Activated CD4-positive, alpha-beta memory T cell treated with anti-CD3 and anti-CD28 coated beads for 36 hours (primary cell): ENCODE measurements around the gene SRBD1. TPM values are rescaled to one million over a fixed set of nuclear protein-coding genes. Genes with fewer than 3 reads are reported as not detected.
"Not testable (repeated sequence)": the region's sequence is repeated elsewhere in the genome, so short reads cannot be mapped to it uniquely, and the experiment has no call there.

Source experiments
- CTCF ChIA-PET: fragments of 350-600 bp; sonication (Branson Sonifier 250); formaldehyde crosslinking; loops from one replicate; lab custom pipeline; 2021; ENCODE audit warnings: antibody characterized with exemption, inconsistent platforms; lab: Charles Lee
- POLR2A ChIA-PET: fragments of 350-600 bp; sonication (Branson Sonifier 250); formaldehyde crosslinking; loops from one replicate; lab custom pipeline; 2021; ENCODE audit warnings: antibody characterized with exemption; lab: Charles Lee
- DNase-seq: peaks from one replicate; pipeline ENCODE4 v3.0.0-alpha.2; 2020
- H3K27ac Mint-ChIP-seq: one replicate; pipeline ENCODE4 v1.8.0; 2021; ENCODE audit warnings: mixed read lengths
- H3K27me3 Mint-ChIP-seq: one replicate; pipeline ENCODE4 v1.8.0; 2021; ENCODE audit warnings: mixed read lengths
- H3K36me3 Mint-ChIP-seq: one replicate; pipeline ENCODE4 v1.8.0; 2021; ENCODE audit warnings: mixed read lengths
- H3K4me1 Mint-ChIP-seq: one replicate; pipeline ENCODE4 v1.8.0; 2021; ENCODE audit warnings: low read depth, mixed read lengths
- H3K4me3 Mint-ChIP-seq: one replicate; pipeline ENCODE4 v1.8.0; 2021; ENCODE audit warnings: mild to moderate bottlenecking, mixed read lengths
- H3K9me3 Mint-ChIP-seq: one replicate; pipeline ENCODE4 v1.8.0; 2021; ENCODE audit warnings: mixed read lengths
- intact Hi-C: fragments of 100-400 bp; cut with micrococcal nuclease; formaldehyde crosslinking; loops from one replicate; pipeline ENCODE4 v1.15.1; 2023
- total RNA-seq, 2 experiments: library from RNA; stranded (reverse); gene quantifications; one replicate each; pipeline ENCODE4 v1.2.3, GENCODE V29; 2021

The SRBD1 gene
- total RNA-seq, 2 experiments from 2014 or later = 19.3 to 20.5 TPM

DNA sequence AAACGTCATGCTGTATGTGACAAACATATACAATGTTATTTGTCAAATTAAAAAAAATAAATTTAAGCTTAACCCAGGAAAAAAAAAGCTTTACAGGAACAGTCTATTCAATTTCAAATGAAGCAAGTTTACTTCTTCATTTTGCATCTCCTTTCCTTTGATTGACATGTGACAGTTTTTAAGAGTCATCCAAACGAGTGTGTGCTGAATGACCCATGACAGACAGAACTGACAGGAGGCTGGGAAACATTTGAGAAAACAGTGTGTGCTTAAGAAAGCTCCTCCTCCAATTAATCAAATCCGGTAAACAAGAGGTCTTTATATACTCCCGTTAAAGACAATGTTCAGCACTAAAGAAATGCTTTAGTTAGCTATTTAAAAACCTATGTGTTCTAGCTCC lies 177.7 kb downstream of the SRBD1 start:
- Mint-ChIP-seq H3K27ac (no peak overlapping the region), H3K27me3 (no peaks in the 10 kb centered on the region), H3K4me3 (no peak overlapping the region), H3K36me3 (peaks cover 39% of the 10 kb centered on the region), H3K4me1 (peaks cover 7% of the 10 kb centered on the region), H3K9me3 (peaks cover 20% of the 10 kb centered on the region)
- POLR2A ChIA-PET = no interaction called here
- intact Hi-C loops = no loop called here
- CTCF ChIA-PET = no interaction called here
- DNase-seq = no peak

DNA sequence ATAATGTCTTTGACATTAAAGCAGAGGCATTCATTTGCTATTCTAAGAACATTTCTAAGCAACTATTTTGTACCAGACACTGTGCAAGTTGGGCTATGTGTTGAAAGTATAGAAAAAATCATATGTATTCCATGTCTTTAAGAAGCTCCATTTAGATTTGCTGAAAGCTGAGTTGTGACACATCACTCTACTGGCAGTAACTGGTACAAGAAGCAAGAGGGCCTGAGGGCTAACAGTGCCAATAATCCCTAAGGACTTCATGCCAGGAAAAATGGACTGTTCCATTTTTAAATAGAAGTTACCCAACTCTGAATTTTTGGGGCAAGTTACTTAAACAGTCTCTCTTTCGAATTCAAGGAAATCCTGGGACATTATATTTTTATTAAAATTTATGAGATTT lies 178.7 kb downstream of the SRBD1 start:
- Mint-ChIP-seq H3K9me3 (peaks cover 16% of the 10 kb centered on the region), H3K4me1 (peaks cover 6% of the 10 kb centered on the region), H3K4me3 (no peak overlapping the region), H3K36me3 (peaks cover 35% of the 10 kb centered on the region), H3K27me3 (no peaks in the 10 kb centered on the region), H3K27ac (no peak overlapping the region)
- intact Hi-C loops = no loop called here
- DNase-seq = no peak
- ChIA-PET CTCF (no interaction called here), POLR2A (no interaction called here)

DNA sequence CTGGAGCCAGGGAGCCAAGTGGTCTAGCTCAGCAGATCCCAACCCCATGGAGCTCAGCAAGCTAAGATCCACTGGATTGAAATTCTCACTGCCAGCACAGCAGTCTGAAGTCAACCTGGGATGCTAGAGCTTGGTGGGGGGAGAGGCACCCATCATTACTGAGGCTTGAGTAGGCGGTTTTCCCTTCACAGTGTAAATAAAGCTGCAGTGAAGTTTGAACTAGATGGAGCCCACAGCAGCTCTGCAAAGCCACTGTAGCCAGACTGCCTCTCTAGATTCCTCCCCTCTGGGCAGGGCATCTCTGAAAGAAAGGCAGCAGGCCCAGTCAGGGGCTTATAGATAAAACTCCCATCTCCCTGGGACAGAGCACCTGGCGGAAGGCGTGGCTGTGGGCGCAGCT lies 185.0 kb downstream of the SRBD1 start:
- CTCF ChIA-PET, POLR2A ChIA-PET, H3K4me1 Mint-ChIP-seq: not testable (repeated sequence)

DNA sequence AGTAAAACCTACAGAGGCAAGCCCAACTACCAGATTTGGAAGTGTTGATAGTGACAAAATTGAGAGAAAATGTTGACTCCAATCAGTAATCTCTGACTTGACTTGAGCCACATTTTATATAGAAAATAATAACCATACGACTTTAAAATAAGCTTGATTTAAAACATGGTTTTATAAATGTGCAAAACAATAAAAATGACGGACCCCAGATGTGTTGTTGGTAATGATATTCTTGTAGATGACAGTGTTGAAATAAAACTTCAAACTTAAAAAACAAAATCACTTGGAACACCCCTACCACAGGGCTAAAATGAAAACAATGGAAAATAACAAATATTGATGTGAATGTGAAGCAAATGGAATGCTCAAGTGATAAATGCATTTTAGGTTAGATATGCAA lies 188.1 kb downstream of the SRBD1 start:
- no peak overlapping the region for H3K4me3 Mint-ChIP-seq
- intact Hi-C loops = no loop called here
- H3K27me3 Mint-ChIP-seq = no peaks in the 10 kb centered on the region
- H3K27ac Mint-ChIP-seq = no peak overlapping the region
- CTCF ChIA-PET = no interaction called here
- DNase-seq = no peak
- POLR2A ChIA-PET = no interaction called here
- no peaks in the 10 kb centered on the region for H3K9me3 Mint-ChIP-seq
- peaks cover 12% of the 10 kb centered on the region for H3K36me3 Mint-ChIP-seq
- H3K4me1 Mint-ChIP-seq = no peaks in the 10 kb centered on the region

More for the DNA sequence above, 185.0 kb downstream of the SRBD1 start:
- DNase-seq, intact Hi-C loops, H3K9me3 Mint-ChIP-seq, H3K4me3 Mint-ChIP-seq, H3K27me3 Mint-ChIP-seq, H3K27ac Mint-ChIP-seq: not testable (repeated sequence)
- peaks cover 16% of the 10 kb centered on the region for H3K36me3 Mint-ChIP-seq

DNA sequence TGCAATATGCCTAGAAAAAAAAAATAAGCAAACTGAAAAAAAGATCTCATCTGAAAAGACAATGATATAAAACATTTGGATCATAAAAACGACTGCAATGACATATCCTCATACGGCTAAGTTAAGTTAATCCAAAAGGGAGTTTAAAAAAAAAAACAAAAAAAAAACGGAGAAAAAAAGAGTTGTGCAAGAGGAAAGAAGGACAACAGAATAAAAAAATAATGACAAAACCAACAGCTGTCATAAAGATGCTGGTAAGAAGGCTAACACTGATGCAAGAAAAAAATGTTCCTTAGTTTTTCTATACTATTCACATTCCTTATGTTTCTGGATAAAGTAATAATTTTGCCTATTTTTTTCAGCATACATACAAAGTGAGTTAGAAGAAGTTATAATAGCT lies 192.5 kb downstream of the SRBD1 start:
- intact Hi-C loops = no loop called here
- POLR2A ChIA-PET = no interaction called here
- H3K9me3 Mint-ChIP-seq = no peaks in the 10 kb centered on the region
- H3K27me3 Mint-ChIP-seq = no peaks in the 10 kb centered on the region
- no peak for DNase-seq
- H3K4me1 Mint-ChIP-seq = no peaks in the 10 kb centered on the region
- H3K27ac Mint-ChIP-seq = no peak overlapping the region
- CTCF ChIA-PET = no interaction called here
- peaks cover 15% of the 10 kb centered on the region for H3K36me3 Mint-ChIP-seq
- no peak overlapping the region for H3K4me3 Mint-ChIP-seq

DNA sequence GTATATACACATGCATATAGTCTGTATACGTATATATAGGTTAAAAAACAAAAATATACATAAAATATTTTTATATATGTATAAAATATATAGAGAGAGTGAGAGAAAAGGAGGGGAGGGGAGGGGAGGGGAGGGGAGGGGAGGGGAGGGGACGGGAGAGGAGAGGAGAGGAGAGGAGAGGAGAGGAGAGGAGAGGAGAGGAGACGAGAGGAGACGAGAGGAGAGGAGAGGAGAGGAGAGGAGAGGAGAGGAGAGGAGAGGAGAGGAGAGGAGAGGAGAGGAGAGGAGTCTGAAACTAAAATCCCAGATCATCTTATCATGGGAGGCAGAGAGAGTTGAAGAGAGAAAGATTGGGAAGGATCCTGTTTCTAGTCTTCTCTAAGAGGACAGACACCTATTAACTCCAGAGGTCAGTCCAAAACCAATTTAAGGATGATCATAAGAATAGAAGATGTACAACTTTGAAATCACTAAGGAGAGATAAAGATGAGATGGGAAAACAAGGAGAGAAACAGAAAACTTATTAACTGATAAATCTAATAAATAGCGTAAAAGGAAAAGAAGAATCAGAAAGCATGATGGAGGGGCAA lies 195.4 kb downstream of the SRBD1 start:
- ChIA-PET POLR2A (no interaction called here), CTCF (no interaction called here)
- H3K4me1 Mint-ChIP-seq = no peaks in the 10 kb centered on the region
- DNase-seq = no peak
- intact Hi-C loops = no loop called here
- H3K36me3 Mint-ChIP-seq = peaks cover 33% of the 10 kb centered on the region
- H3K27ac Mint-ChIP-seq = no peak overlapping the region
- no peaks in the 10 kb centered on the region for H3K27me3 Mint-ChIP-seq
- no peaks in the 10 kb centered on the region for H3K9me3 Mint-ChIP-seq
- no peak overlapping the region for H3K4me3 Mint-ChIP-seq

DNA sequence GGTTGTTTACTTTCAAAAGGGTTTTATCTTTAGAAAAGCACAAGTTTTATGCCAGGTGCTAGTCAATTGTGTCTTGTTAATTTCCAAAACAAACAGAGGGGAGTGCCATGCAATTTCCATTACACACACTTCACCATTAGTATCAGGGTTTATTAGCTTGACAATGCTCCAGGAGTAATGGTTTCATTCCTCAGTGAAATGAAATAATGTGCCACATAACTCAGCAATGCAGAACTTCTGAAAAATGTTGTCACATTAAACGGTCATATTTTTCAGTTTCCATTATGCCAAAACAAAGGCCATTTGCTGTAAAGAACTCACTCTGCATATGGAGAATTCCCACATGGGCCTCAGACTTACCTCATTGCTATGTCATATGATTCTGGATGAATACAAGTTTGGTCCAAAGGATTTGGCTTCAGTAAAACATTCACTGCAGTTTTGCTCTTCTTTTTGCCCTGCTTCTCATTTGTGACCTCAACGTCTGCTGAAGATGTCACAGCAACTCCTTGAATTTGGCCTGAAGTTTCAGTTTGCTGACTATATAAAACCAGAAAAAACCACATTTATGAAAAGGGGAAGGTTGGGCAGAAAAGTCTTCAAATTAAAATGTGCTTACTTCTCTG lies 198.2 kb downstream of the SRBD1 start:
- ChIA-PET POLR2A (no interaction called here), CTCF (no interaction called here)
- no peaks in the 10 kb centered on the region for H3K9me3 Mint-ChIP-seq
- no peaks in the 10 kb centered on the region for H3K27me3 Mint-ChIP-seq
- peaks cover 34% of the 10 kb centered on the region for H3K36me3 Mint-ChIP-seq
- DNase-seq = no peak
- H3K27ac Mint-ChIP-seq = no peak overlapping the region
- H3K4me3 Mint-ChIP-seq = no peak overlapping the region
- no peaks in the 10 kb centered on the region for H3K4me1 Mint-ChIP-seq
- intact Hi-C loops = no loop called here

DNA sequence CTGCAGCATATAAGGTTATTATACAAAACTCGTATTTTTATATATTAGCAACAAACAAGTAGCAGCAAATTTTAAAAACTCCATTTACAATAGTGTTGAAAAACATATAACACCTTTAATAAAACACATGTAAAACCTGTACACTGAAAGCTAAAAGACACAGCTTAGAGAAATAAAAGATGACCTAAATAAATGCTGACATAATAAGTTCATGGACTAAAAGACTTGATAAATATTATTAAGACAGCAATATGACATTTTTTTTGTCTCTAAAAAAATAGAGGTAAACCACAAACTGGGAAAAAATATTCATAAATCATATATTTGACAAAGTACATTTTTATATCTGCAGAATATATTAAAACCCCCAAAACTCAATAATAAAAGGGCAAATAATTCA lies 201.4 kb downstream of the SRBD1 start:
- Mint-ChIP-seq H3K4me1 (no peaks in the 10 kb centered on the region), H3K36me3 (peaks cover 30% of the 10 kb centered on the region), H3K27me3 (no peaks in the 10 kb centered on the region), H3K27ac (no peak overlapping the region), H3K9me3 (no peaks in the 10 kb centered on the region), H3K4me3 (no peak overlapping the region)
- CTCF ChIA-PET = no interaction called here
- DNase-seq = no peak
- intact Hi-C loops = no loop called here
- POLR2A ChIA-PET = no interaction called here

DNA sequence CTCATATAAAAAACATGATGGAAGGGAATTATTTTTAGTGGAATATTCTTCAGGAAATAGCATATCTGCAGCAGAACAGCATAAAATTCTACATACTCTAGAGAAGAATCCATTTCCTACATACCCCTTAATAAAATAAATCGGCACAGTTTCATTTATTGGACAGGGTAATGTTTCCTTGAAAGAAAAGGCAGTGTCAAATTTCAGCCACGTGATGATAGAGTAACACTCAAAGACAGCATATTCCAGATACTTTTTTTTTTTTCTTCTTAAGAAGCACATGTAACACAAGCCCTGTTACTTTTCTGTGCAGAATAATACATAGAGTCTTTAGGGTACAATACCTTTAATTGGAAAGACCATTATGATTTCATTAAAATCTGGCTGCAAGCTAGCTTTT lies 204.4 kb downstream of the SRBD1 start:
- Mint-ChIP-seq H3K4me1 (no peaks in the 10 kb centered on the region), H3K4me3 (no peak overlapping the region), H3K9me3 (no peaks in the 10 kb centered on the region), H3K27ac (no peak overlapping the region), H3K36me3 (peaks cover 23% of the 10 kb centered on the region), H3K27me3 (no peaks in the 10 kb centered on the region)
- no peak for DNase-seq
- CTCF ChIA-PET = no interaction called here
- intact Hi-C loops = no loop called here
- POLR2A ChIA-PET = no interaction called here

DNA sequence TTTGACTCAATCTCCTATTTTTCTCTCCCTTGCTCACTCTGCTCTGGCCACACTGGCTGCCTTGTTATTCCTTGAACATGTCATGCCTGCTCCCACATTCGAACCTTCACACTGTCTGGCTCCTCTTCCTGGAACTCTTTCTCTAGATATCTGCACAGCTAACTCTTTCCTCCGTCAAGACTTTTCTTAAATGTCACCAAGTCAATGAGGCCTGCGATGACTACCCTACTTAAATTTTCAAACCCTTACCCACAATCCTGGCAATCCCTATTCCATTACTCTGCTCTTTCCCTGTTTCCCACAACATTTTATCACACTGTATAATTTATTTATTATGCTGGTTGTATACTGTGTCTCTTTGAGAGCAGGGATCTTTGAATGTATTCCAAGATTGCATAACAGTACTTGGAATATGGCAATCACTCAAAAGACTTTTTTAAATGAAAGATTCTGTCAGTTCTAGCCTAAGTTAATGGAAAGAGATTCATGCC lies 206.2 kb downstream of the SRBD1 start:
- Mint-ChIP-seq H3K4me1 (no peaks in the 10 kb centered on the region), H3K27ac (no peak overlapping the region), H3K36me3 (peaks cover 13% of the 10 kb centered on the region), H3K9me3 (no peaks in the 10 kb centered on the region), H3K27me3 (no peaks in the 10 kb centered on the region), H3K4me3 (no peak overlapping the region)
- intact Hi-C loops = no loop called here
- DNase-seq = no peak
- POLR2A ChIA-PET = no interaction called here
- CTCF ChIA-PET = no interaction called here

DNA sequence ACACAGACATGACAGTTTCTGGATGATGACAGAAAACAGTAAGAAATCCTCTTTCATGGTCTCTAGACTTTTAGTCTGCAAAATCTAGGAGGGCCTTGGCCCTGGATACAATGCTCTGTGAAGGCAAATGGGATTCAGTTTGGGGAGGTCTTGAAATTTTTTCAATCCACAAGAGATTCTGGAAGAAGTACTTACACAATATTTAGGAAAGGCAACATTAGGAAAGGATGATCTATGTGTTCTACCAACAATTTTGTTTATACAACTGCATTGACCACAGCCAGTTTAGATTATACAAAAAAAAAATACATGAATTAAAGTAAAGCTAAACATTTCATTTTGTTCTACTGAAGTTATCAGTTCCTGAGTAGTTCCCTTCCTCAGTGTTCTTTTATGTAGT lies 208.0 kb downstream of the SRBD1 start:
- Mint-ChIP-seq H3K27ac (no peak overlapping the region), H3K27me3 (no peaks in the 10 kb centered on the region), H3K9me3 (no peaks in the 10 kb centered on the region), H3K36me3 (peaks cover 10% of the 10 kb centered on the region), H3K4me3 (no peak overlapping the region), H3K4me1 (no peaks in the 10 kb centered on the region)
- intact Hi-C loops = no loop called here
- CTCF ChIA-PET = no interaction called here
- POLR2A ChIA-PET = no interaction called here
- DNase-seq = no peak

DNA sequence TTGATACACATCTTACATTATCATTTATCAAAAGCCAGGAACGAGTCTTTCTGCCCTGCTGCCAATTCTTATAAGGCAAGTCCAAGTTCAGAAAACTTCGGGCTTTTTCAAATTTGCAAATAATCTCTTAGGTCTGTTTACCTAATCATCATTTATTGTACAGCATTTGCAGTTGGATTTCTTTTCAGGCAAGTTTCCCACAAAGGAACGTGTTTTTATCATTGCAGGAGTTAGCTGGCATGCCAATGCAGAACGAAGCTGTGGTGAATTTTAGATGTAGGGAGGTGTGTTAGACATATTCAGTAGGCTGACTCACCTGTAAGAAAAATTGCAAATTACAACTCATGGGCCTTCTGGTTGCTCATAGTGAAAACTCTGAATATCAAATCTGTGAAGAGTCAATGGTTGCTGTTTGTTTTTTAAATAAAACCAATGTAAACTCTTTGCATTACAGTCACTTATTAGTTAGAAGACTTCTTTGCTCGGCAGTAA lies 209.6 kb downstream of the SRBD1 start:
- no peaks in the 10 kb centered on the region for H3K27me3 Mint-ChIP-seq
- no peak overlapping the region for H3K4me3 Mint-ChIP-seq
- H3K9me3 Mint-ChIP-seq = no peaks in the 10 kb centered on the region
- ChIA-PET POLR2A (no interaction called here), CTCF (no interaction called here)
- DNase-seq = no peak
- intact Hi-C loops = no loop called here
- H3K36me3 Mint-ChIP-seq = peaks cover 9% of the 10 kb centered on the region
- H3K4me1 Mint-ChIP-seq = no peaks in the 10 kb centered on the region
- H3K27ac Mint-ChIP-seq = no peak overlapping the region
